Parathyroid adenoma (tissue), 2 donors: ENCODE data around the gene MYO5C.

Experiments
- H2AFZ ChIP-seq: fragments of 300-600 bp; sonication (generic); one replicate; pipeline ENCODE4 v1.7.0; 2017; ENCODE audit warnings: antibody characterized with exemption, mild to moderate bottlenecking
- H3K27ac ChIP-seq: fragments of 300-600 bp; sonication (generic); one replicate; pipeline ENCODE4 v1.7.0; 2017
- H3K27me3 ChIP-seq: fragments of 300-600 bp; sonication (generic); one replicate; pipeline ENCODE4 v1.7.0; 2017; ENCODE audit warnings: low read length; ENCODE audit not compliant: control insufficient read depth, insufficient read depth
- H3K36me3 ChIP-seq: fragments of 300-600 bp; sonication (generic); one replicate; pipeline ENCODE4 v1.7.0; 2017; ENCODE audit warnings: low read length; ENCODE audit not compliant: control insufficient read depth, insufficient read depth
- H3K4me1 ChIP-seq: fragments of 300-600 bp; sonication (generic); one replicate; pipeline ENCODE4 v1.7.0; 2017; ENCODE audit warnings: control low read depth
- H3K4me2 ChIP-seq: fragments of 300-600 bp; sonication (generic); one replicate; pipeline ENCODE4 v1.7.0; 2017; ENCODE audit warnings: low read length
- H3K4me3 ChIP-seq: fragments of 300-600 bp; sonication (generic); one replicate; pipeline ENCODE4 v1.7.0; 2017; ENCODE audit warnings: low read depth, low read length
- H3K79me2 ChIP-seq: fragments of 300-600 bp; sonication (generic); one replicate; pipeline ENCODE4 v1.7.0; 2017; ENCODE audit warnings: control low read depth
- H3K9ac ChIP-seq: fragments of 300-600 bp; sonication (generic); one replicate; pipeline ENCODE4 v1.7.0; 2017; ENCODE audit warnings: mild to moderate bottlenecking
- H3K9me3 ChIP-seq: fragments of 300-600 bp; sonication (generic); one replicate; pipeline ENCODE4 v1.7.0; 2017; ENCODE audit warnings: low read length; ENCODE audit not compliant: control insufficient read depth
- CTCF ChIP-seq: fragments of 300-600 bp; sonication (generic); IDR thresholded peaks from one replicate; pipeline ENCODE4 v1.7.0; 2017; ENCODE audit warnings: antibody characterized with exemption, mild to moderate bottlenecking
- donor health status: primary hyperparathyroidism.

MYO5C gene

GRCh38 chr15:52295421-52296001, at the start of gene MYO5C:
Gene MYO5C, minus strand, starts transcription at chr15:52295804. Its CDS starts 168 bp downstream, at chr15:52295636.
- no peaks in the 10 kb centered on the region for H3K27me3 ChIP-seq
- no peaks in the 10 kb centered on the region for H3K36me3 ChIP-seq
- H3K27ac ChIP-seq: peak within 1 kb of the TSS; percentile 59
- no peak for TF ChIP-seq CTCF
- peak within 1 kb of the TSS; percentile 67 for H3K9ac ChIP-seq
- H3K79me2 ChIP-seq: no peaks in the 10 kb centered on the region
- peak within 1 kb of the TSS; percentile 80 for H3K4me2 ChIP-seq
- H3K4me3 ChIP-seq: peak within 1 kb of the TSS; percentile 66
- peak within 1 kb of the TSS; percentile 83 for H2AFZ ChIP-seq
- no peaks in the 10 kb centered on the region for H3K9me3 ChIP-seq
- H3K4me1 ChIP-seq: no peaks in the 10 kb centered on the region

- TF ChIP-seq CTCF: no peak
- no peaks in the 10 kb centered on the region for H3K27me3 ChIP-seq
- no peak overlapping the region for H3K27ac ChIP-seq
- no peaks in the 10 kb centered on the region for H3K4me1 ChIP-seq
- no peaks in the 10 kb centered on the region for H3K79me2 ChIP-seq
- H3K4me3 ChIP-seq: no peak overlapping the region
- H3K9ac ChIP-seq: no peak overlapping the region
- no peak overlapping the region for H2AFZ ChIP-seq
- H3K4me2 ChIP-seq: no peak overlapping the region
- H3K9me3 ChIP-seq: no peaks in the 10 kb centered on the region
- H3K36me3 ChIP-seq: no peaks in the 10 kb centered on the region
Observed at GRCh38 chr15:52344592-52344991, 49.0 kb upstream of the MYO5C start.

GRCh38 chr15:52343831-52344230, 48.2 kb upstream of the MYO5C start:
- Histone ChIP-seq H2AFZ (no peak overlapping the region), H3K9ac (no peak overlapping the region), H3K79me2 (no peaks in the 10 kb centered on the region), H3K36me3 (no peaks in the 10 kb centered on the region), H3K27ac (no peak overlapping the region), H3K4me1 (no peaks in the 10 kb centered on the region), H3K9me3 (no peaks in the 10 kb centered on the region), H3K27me3 (no peaks in the 10 kb centered on the region), H3K4me3 (no peak overlapping the region), H3K4me2 (no peak overlapping the region)
- TF ChIP-seq CTCF: no peak

GRCh38 chr15:52340093-52340492, 44.5 kb upstream of the MYO5C start:
- H3K27me3 ChIP-seq: no peaks in the 10 kb centered on the region
- no peak for TF ChIP-seq CTCF
- no peak overlapping the region for H2AFZ ChIP-seq
- H3K4me2 ChIP-seq: no peak overlapping the region
- H3K27ac ChIP-seq: no peak overlapping the region
- H3K79me2 ChIP-seq: no peaks in the 10 kb centered on the region
- peaks cover 2% of the 10 kb centered on the region for H3K4me1 ChIP-seq
- H3K4me3 ChIP-seq: no peak overlapping the region
- H3K9ac ChIP-seq: no peak overlapping the region
- H3K36me3 ChIP-seq: no peaks in the 10 kb centered on the region
- no peaks in the 10 kb centered on the region for H3K9me3 ChIP-seq

GRCh38 chr15:52338891-52339290, 43.3 kb upstream of the MYO5C start:
- H3K27ac ChIP-seq: no peak overlapping the region
- H2AFZ ChIP-seq: no peak overlapping the region
- H3K36me3 ChIP-seq: no peaks in the 10 kb centered on the region
- no peak overlapping the region for H3K4me3 ChIP-seq
- H3K4me1 ChIP-seq: peaks cover 2% of the 10 kb centered on the region
- TF ChIP-seq CTCF: no peak
- H3K9ac ChIP-seq: no peak overlapping the region
- no peaks in the 10 kb centered on the region for H3K9me3 ChIP-seq
- no peaks in the 10 kb centered on the region for H3K27me3 ChIP-seq
- H3K79me2 ChIP-seq: no peaks in the 10 kb centered on the region
- H3K4me2 ChIP-seq: no peak overlapping the region
